Adrenal gland (tissue), 5 donors: ENCODE results near the gene BEST2.

Experiments used
- CTCF ChIP-seq, 6 experiments: fragments of 450-650 bp in 4 of 6; fragments of 200-600 bp in 2 of 6; sonication (generic) in 1 of 6; IDR thresholded peaks; 1 replicate in 5 of 6; 2 replicates in 1 of 6; pipeline versions ENCODE4 v1.5.1 to v1.8.0; 2016 to 2021; ENCODE audit warnings: antibody characterized with exemption in 6 of 6, mild to moderate bottlenecking in 2 of 6, moderate library complexity in 1 of 6
- POLR2A ChIP-seq, 2 donors: fragments of 450-650 bp; IDR thresholded peaks; one replicate each; pipeline ENCODE4 v1.6.1; 2017; ENCODE audit warnings: antibody characterized with exemption in 2 of 2, mild to moderate bottlenecking in 2 of 2, moderate library complexity in 1 of 2
- donor health status: DM: no; HTN: no; CAD: no.

DNA sequence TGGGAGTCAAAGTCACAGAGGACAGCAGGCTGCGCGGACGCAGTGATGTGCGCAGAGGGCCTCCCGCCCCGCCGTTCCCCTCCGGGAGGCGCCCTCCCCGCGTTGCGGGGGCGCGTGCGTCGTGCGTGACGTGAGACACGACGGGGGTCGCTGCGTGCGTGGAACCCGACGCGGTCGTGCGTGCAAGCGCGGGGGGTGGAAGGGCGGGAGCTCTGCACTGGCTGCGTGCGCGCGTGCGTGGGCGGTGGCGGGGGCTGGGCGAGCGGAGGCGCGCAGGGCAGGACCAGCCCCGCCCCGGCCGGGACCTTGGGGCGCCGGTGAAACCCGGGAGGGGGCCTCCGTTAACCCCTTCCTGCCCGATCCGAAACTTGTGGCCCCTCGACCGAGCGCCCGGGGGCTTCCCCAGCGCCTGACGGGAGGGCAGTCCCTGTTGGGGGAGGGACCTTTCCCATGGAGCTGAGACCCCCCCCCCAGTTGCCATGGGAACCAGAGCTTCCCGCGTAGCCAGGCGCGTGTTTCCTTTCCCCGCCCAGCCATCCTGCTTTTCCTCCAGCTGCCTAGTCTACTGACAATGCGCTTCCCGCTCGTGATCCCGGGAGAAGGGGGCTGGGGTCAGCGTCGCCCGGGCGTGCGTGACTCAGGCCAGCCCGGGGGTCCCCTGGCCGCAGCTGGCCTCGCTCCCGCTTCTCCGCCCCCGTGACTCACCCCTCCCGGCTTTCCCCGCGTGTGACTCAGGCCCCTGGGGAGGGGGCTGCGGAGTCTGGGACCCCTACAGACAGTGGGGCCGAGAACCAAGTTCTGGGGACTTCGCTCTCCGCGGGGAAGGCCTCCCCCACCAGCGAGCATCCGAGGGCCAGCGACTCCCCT lies 31.1 kb downstream of the BEST2 start:
- peak in 1 of 6 experiments; percentile 2 for TF ChIP-seq CTCF (IDR thresholded peaks at IDR 0.05)
- TF ChIP-seq POLR2A (IDR thresholded peaks at IDR 0.05): peak; percentile 73 to 75
